Breast epithelium (tissue), 3 donors: ENCODE results near the gene CNPPD1.

Experiments used
- POLR2A ChIP-seq: fragments of 450-650 bp; IDR thresholded peaks from one replicate; pipeline ENCODE4 v1.6.1; 2016; ENCODE audit warnings: antibody characterized with exemption, mild to moderate bottlenecking, moderate library complexity
- POLR2AphosphoS5 ChIP-seq, 3 donors: sonication (generic); formaldehyde crosslinking; IDR thresholded peaks; one replicate each; pipeline ENCODE4 v1.6.1; 2017; ENCODE audit warnings: antibody characterized with exemption in 3 of 3
- TF ChIP-seq, protein P1 (sequence below), 3 donors: fragments of 450-650 bp; IDR thresholded peaks; one replicate each; pipeline ENCODE4 v1.5.1; 2016 to 2017; ENCODE audit warnings: antibody characterized with exemption in 3 of 3, mild to moderate bottlenecking in 3 of 3, moderate library complexity in 3 of 3

GRCh38 chr2:219199470-219200211 lies 22.9 kb upstream of the CNPPD1 start:
- TF ChIP-seq, protein P1, sequence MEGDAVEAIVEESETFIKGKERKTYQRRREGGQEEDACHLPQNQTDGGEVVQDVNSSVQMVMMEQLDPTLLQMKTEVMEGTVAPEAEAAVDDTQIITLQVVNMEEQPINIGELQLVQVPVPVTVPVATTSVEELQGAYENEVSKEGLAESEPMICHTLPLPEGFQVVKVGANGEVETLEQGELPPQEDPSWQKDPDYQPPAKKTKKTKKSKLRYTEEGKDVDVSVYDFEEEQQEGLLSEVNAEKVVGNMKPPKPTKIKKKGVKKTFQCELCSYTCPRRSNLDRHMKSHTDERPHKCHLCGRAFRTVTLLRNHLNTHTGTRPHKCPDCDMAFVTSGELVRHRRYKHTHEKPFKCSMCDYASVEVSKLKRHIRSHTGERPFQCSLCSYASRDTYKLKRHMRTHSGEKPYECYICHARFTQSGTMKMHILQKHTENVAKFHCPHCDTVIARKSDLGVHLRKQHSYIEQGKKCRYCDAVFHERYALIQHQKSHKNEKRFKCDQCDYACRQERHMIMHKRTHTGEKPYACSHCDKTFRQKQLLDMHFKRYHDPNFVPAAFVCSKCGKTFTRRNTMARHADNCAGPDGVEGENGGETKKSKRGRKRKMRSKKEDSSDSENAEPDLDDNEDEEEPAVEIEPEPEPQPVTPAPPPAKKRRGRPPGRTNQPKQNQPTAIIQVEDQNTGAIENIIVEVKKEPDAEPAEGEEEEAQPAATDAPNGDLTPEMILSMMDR (IDR thresholded peaks at IDR 0.05) = no peak
- TF ChIP-seq POLR2A (no peak), POLR2AphosphoS5 (IDR thresholded peaks at IDR 0.05) (no peak)
